Measurements from ENCODE around the gene UBE2R2.

DNA sequence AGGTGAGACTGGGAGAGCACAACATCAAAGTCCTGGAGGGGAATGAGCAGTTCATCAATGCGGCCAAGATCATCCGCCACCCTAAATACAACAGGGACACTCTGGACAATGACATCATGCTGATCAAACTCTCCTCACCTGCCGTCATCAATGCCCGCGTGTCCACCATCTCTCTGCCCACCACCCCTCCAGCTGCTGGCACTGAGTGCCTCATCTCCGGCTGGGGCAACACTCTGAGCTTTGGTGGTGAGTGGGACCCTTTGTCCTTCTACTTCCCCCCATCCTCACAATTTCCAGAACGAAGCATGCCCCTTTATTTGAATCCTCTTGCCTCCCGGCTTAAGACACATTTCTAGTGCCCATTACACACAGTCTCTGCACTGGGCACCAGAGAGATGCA lies 19.1 kb upstream of the UBE2R2 start:
- TF ChIP-seq, protein P1, sequence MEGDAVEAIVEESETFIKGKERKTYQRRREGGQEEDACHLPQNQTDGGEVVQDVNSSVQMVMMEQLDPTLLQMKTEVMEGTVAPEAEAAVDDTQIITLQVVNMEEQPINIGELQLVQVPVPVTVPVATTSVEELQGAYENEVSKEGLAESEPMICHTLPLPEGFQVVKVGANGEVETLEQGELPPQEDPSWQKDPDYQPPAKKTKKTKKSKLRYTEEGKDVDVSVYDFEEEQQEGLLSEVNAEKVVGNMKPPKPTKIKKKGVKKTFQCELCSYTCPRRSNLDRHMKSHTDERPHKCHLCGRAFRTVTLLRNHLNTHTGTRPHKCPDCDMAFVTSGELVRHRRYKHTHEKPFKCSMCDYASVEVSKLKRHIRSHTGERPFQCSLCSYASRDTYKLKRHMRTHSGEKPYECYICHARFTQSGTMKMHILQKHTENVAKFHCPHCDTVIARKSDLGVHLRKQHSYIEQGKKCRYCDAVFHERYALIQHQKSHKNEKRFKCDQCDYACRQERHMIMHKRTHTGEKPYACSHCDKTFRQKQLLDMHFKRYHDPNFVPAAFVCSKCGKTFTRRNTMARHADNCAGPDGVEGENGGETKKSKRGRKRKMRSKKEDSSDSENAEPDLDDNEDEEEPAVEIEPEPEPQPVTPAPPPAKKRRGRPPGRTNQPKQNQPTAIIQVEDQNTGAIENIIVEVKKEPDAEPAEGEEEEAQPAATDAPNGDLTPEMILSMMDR (IDR thresholded peaks at IDR 0.05): no peak
- TF ChIP-seq POLR2A (IDR thresholded peaks at IDR 0.05) (no peak), POLR2AphosphoS5 (IDR thresholded peaks at IDR 0.05) (no peak)

Measured in upper lobe of left lung (tissue), 4 donors.